Keratinocyte (primary cell): ENCODE measurements around the gene NRG3. TPM values are rescaled to one million over a fixed set of nuclear protein-coding genes. Genes with fewer than 3 reads are reported as not detected.

Experiments used
- DNase-seq: peaks from one replicate; pipeline ENCODE4 v3.0.0-alpha.2; 2011; ENCODE audit warnings: low read depth, missing footprints, low spot score
- FAIRE-seq: peaks from 2 replicates; lab custom pipeline; 2011; peaks lifted over from hg19 to GRCh38; lab: Jason Lieb, UNC
- H2AFZ ChIP-seq: 2 replicates; pipeline ENCODE4 v1.6.0; 2012; ENCODE audit warnings: low read length, control low read depth, inconsistent platforms; ENCODE audit not compliant: control insufficient read depth
- H3K27ac ChIP-seq: 2 replicates; pipeline ENCODE4 v1.5.1; 2011; ENCODE audit warnings: low read length; ENCODE audit not compliant: control insufficient read depth, insufficient read depth
- H3K27me3 ChIP-seq: 3 replicates; pipeline ENCODE4 v1.6.0; 2011; ENCODE audit warnings: low read length; ENCODE audit not compliant: control insufficient read depth, insufficient read depth; ENCODE audit errors: extremely low read depth
- H3K36me3 ChIP-seq, 2 experiments: 2 replicates in 1 of 2; 3 replicates in 1 of 2; pipeline ENCODE4 v1.5.1; 2011; ENCODE audit warnings: low read length in 2 of 2, mild to moderate bottlenecking in 1 of 2; ENCODE audit not compliant: control insufficient read depth in 2 of 2, insufficient read depth in 2 of 2; ENCODE audit errors: extremely low read depth in 1 of 2
- H3K4me1 ChIP-seq: 3 replicates; pipeline ENCODE4 v1.5.1; 2011; ENCODE audit warnings: low read length; ENCODE audit not compliant: control insufficient read depth, insufficient read depth; ENCODE audit errors: extremely low read depth
- H3K4me2 ChIP-seq: 3 replicates; pipeline ENCODE4 v1.6.0; 2011; ENCODE audit warnings: low read depth, low read length; ENCODE audit not compliant: control insufficient read depth, insufficient read depth; ENCODE audit errors: extremely low read depth
- H3K4me3 ChIP-seq, 3 experiments: fragments of 200-600 bp in 1 of 3; sonication (generic) in 1 of 3; 2 replicates in 2 of 3; 3 replicates in 1 of 3; pipeline ENCODE4 v1.5.1; 2011 to 2016; ENCODE audit warnings: low read length in 3 of 3, mild to moderate bottlenecking in 3 of 3, control low read depth in 2 of 3, inconsistent platforms in 1 of 3, low read depth in 1 of 3, mixed read lengths in 1 of 3, mixed run types in 1 of 3, moderate library complexity in 1 of 3; ENCODE audit not compliant: control insufficient read depth in 2 of 3, insufficient read depth in 2 of 3; ENCODE audit errors: extremely low read depth in 1 of 3
- H3K79me2 ChIP-seq: 2 replicates; pipeline ENCODE4 v1.6.0; 2012; ENCODE audit warnings: low read length; ENCODE audit not compliant: control insufficient read depth, insufficient read depth
- H3K9ac ChIP-seq: 3 replicates; pipeline ENCODE4 v1.6.0; 2011; ENCODE audit warnings: low read length; ENCODE audit not compliant: control insufficient read depth, insufficient read depth; ENCODE audit errors: extremely low read depth
- H3K9me1 ChIP-seq: 3 replicates; pipeline ENCODE4 v1.6.0; 2011; ENCODE audit warnings: low read length; ENCODE audit not compliant: control insufficient read depth, insufficient read depth; ENCODE audit errors: extremely low read depth
- H3K9me3 ChIP-seq: 2 replicates; pipeline ENCODE4 v1.5.1; 2012; ENCODE audit warnings: low read depth, low read length; ENCODE audit not compliant: control insufficient read depth
- H4K20me1 ChIP-seq: 3 replicates; pipeline ENCODE4 v1.6.0; 2011; ENCODE audit warnings: low read length; ENCODE audit not compliant: control insufficient read depth, insufficient read depth; ENCODE audit errors: extremely low read depth
- CTCF ChIP-seq, 3 experiments: IDR thresholded peaks in 1 of 3; conservative IDR thresholded peaks in 1 of 3; optimal IDR thresholded peaks in 1 of 3; 2 replicates in 2 of 3; 3 replicates in 1 of 3; pipeline versions ENCODE3 to v1.5.1; 2011; ENCODE audit warnings: low read length in 3 of 3, mild to moderate bottlenecking in 3 of 3, moderate library complexity in 2 of 3, control low read depth in 1 of 3, inconsistent platforms in 1 of 3; ENCODE audit not compliant: insufficient read depth in 2 of 3; ENCODE audit errors: extremely low read depth in 1 of 3
- EZH2 ChIP-seq: IDR thresholded peaks from one replicate; pipeline ENCODE4 v1.6.1; 2012; ENCODE audit warnings: inconsistent platforms, mild to moderate bottlenecking, low read length, moderate library complexity
- dilution Hi-C: fragments of 300-500 bp; cut with MboI; formaldehyde crosslinking; loops from one replicate; pipeline ENCODE4 v1.7.0; 2020; ENCODE audit warnings: low sequenced_read_pairs; ENCODE audit not compliant: extremely low pct_ligation_motif_present
- polyA plus RNA-seq, 5 experiments: library from polyadenylated mRNA; depleted of rRNA in 3 of 5; stranded (reverse) in 3 of 5; stranded (forward) in 1 of 5; unstranded in 1 of 5; fragments of >200 nt; gene quantifications; 1 replicate in 1 of 5; 2 replicates in 3 of 5; 3 replicates in 1 of 5; pipeline versions ENCODE4 v1.2.1 to v1.2.3, GENCODE V29; 2011 to 2012; ENCODE audit warnings: missing spikeins in 2 of 5, low read depth in 1 of 5, low replicate concordance in 1 of 5

NRG3 gene
- polyA plus RNA-seq, 1 donor (not counting 4 experiments of a cell fraction or from before 2014, with no cell fraction given) = not detected

DNA sequence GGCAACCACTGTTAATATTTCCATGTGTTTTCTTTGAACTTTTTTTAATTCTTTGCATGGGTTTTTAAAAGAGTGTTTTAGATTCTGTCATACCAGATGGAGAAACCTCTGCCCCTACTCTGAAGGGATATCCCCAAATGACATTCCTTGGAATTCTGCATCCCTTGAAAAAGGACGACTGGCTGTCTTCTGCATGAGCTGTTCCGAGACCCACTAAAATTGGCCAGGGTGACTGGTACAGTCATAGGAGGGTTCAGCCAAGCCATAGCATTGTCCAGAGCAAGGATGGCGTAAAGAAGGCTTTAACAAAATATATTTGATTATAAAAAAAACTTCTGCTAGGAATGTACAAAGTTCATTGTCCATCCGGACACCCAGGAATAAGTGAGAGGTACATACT lies 952.9 kb downstream of the NRG3 start:
- no peaks in the 10 kb centered on the region for H3K9me1 ChIP-seq
- H4K20me1 ChIP-seq = no peaks in the 10 kb centered on the region
- DNase-seq = no peak
- no peaks in the 10 kb centered on the region for H3K9me3 ChIP-seq
- no peak overlapping the region for H3K9ac ChIP-seq
- no peak for FAIRE-seq
- dilution Hi-C loops = no loop called here
- no peaks in the 10 kb centered on the region for H3K36me3 ChIP-seq
- H3K27ac ChIP-seq = no peak overlapping the region
- no peak for TF ChIP-seq CTCF (optimal IDR thresholded peaks at IDR 0.05 in 1 of 3, IDR thresholded peaks at IDR 0.05 in 1 of 3, conservative IDR thresholded peaks at IDR 0.05 in 1 of 3; ENCODE audit: extremely low read depth in 1 of 3, insufficient read depth in 2 of 3, low read length in 3 of 3)
- no peak for TF ChIP-seq EZH2
- H3K4me2 ChIP-seq = no peak overlapping the region
- H3K27me3 ChIP-seq = peaks cover 6% of the 10 kb centered on the region
- peaks cover 8% of the 10 kb centered on the region for H3K4me1 ChIP-seq
- no peak overlapping the region for H3K4me3 ChIP-seq
- H2AFZ ChIP-seq = no peak overlapping the region
- H3K79me2 ChIP-seq = no peaks in the 10 kb centered on the region

GRCh38 chr10:82847242-82847641 lies 972.2 kb downstream of the NRG3 start:
- FAIRE-seq = no peak
- no peak for TF ChIP-seq EZH2
- TF ChIP-seq CTCF (optimal IDR thresholded peaks at IDR 0.05 in 1 of 3, IDR thresholded peaks at IDR 0.05 in 1 of 3, conservative IDR thresholded peaks at IDR 0.05 in 1 of 3; ENCODE audit: extremely low read depth in 1 of 3, insufficient read depth in 2 of 3, low read length in 3 of 3) = no peak
- no peak overlapping the region for H3K4me2 ChIP-seq

More at GRCh38 chr10:82847242-82847641, 972.2 kb downstream of the NRG3 start:
- Histone ChIP-seq H3K9me1 (no peaks in the 10 kb centered on the region), H3K79me2 (no peaks in the 10 kb centered on the region), H3K36me3 (no peaks in the 10 kb centered on the region), H3K27ac (no peak overlapping the region), H3K4me1 (no peaks in the 10 kb centered on the region), H3K27me3 (no peaks in the 10 kb centered on the region), H3K9me3 (no peaks in the 10 kb centered on the region), H4K20me1 (no peaks in the 10 kb centered on the region), H3K9ac (no peak overlapping the region), H3K4me3 (no peak overlapping the region), H2AFZ (no peak overlapping the region)
- DNase-seq = no peak
- dilution Hi-C loops = no loop called here
